HTR-8/SVneo (cell line): ENCODE measurements around the gene RAB11FIP4.

Source experiments
- DNase-seq: peaks from one replicate; pipeline ENCODE4 v3.0.0; 2011; ENCODE audit warnings: low spot score, mixed read lengths; ENCODE audit not compliant: insufficient read length
- FAIRE-seq: peaks from 2 replicates; lab custom pipeline; 2011; peaks lifted over from hg19 to GRCh38; lab: Jason Lieb, UNC

Gene RAB11FIP4

DNA sequence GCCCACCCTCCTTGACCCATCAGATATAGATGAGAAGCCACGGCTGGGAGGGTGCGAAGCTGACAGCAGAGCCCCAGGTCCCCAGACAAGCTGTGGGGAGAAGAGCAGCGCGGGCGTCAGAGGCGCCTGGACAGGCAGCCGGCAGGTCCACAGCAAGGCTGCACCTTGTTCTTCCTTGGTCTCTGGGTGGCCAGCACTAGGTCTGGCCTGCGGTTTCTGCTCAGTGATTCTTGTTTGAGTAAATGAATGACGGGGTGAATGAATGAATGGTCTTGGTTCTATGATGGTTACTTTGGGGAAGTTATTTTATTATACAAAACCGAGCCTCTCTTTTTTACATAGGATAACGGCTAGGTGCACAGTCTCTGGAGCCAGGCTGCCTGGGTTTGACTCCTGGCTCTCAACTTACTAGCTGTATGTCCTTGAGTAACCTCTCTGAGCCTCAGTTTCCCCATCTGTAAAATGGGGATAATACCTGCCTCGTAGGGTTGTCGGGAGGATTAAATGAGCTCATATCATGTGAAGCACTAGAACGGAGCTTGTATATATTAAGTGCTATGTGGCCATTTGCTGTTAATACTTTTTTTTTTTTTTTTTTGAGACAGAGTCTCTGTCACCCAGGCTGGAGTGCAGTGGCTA, 86.1 kb downstream of the RAB11FIP4 start:
- DNase-seq (no peak), FAIRE-seq (no peak)

DNA sequence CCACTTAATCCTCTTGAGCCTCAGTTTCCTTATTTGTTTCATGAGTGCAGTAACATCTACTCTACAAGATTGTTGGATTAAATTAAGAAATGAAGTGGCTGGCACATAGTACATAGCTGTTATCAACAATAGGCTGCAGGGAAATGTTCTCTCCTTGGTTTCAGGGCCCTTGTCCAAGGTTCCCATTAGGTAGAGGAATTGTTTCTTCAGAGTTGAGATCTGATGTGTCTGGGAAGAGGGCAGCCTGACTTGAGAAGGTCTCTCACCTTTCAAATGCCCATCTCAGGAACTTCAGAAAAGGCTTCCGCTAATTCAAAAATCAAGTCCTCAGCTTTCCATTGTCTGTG, 87.6 kb downstream of the RAB11FIP4 start:
- FAIRE-seq (no peak), DNase-seq (no peak)

DNA sequence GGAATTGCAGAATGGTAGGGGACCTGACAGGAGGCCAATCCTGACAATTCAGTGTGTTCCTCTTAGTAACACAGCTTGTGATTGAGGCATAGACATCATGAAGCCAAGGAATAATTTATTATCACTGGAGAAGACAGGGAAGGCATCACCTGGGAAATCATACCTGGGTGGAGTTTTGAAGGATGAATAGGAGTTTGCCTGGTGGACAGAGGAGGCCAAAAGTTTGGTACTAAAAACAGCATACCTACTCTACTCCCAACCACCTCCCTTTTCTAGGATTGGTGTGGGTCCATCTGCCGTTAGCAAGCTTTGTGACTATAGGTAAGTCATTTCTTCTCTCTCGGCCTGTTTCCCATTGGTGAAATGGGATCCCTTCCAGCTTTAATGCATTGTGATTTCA, 88.0 kb downstream of the RAB11FIP4 start:
- DNase-seq (no peak), FAIRE-seq (no peak)

GRCh38 chr17:31480067-31480466, 88.6 kb downstream of the RAB11FIP4 start:
- DNase-seq (no peak), FAIRE-seq (no peak)

GRCh38 chr17:31480904-31481782, 89.7 kb downstream of the RAB11FIP4 start:
- DNase-seq (no peak), FAIRE-seq (no peak)

DNA sequence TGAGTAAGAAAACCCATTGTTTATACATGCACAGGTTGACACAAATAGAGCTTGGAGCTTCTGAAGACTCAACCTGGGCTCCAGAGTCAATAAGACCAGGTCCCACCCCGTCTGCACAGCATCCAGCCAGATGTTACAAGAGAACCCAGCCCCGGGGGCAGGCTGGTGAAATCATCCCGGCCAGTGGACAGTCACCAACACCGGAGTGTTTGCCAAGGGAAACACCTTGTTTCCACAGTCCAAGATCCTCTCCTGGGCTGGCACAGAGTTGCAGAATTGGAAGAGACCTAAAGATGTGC, 90.3 kb downstream of the RAB11FIP4 start:
- no peak for DNase-seq
- FAIRE-seq: no peak

GRCh38 chr17:31484821-31485220, 93.3 kb downstream of the RAB11FIP4 start:
- DNase-seq (no peak), FAIRE-seq (no peak)

DNA sequence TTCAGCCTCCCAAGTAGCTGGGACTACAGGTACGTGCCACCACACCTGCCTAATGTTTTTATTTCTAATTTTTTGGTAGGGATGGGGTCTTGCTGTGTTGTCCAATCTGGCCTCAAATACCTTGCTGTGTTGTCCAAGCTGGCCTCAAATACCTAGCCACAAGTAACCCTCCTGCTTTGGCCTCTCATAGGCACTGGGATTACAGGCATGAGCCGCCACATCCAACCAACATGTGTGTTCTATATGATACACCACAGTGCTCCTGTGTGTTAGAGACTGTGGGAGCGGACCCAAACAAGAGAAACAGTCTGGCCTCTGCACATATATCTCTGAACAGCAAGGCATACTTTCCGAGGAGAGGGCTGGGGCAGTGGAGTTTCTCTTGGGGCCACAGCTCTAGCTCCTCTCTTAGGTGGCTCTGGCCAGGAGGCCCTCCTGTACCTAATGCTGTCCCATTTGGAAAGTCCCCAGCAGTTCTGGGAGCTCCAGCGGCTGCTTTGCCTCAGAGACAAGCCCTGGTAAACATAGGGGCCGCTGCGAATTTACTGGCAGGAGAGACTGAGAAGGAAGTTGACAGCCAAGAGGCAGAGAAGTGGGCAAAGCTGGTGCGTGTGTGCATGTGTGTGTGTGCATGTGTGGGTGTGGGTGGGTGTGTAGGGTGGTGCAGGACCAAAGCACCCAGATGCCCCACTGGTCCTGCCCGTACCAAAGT, 95.0 kb downstream of the RAB11FIP4 start:
- FAIRE-seq (no peak), DNase-seq (no peak)

- DNase-seq (no peak), FAIRE-seq (no peak)
Measured at GRCh38 chr17:31487063-31487647, 95.7 kb downstream of the RAB11FIP4 start.

- peak; percentile 60 for FAIRE-seq
- DNase-seq: peak; percentile 94
Measured at GRCh38 chr17:31487648-31488263, 96.3 kb downstream of the RAB11FIP4 start.

DNA sequence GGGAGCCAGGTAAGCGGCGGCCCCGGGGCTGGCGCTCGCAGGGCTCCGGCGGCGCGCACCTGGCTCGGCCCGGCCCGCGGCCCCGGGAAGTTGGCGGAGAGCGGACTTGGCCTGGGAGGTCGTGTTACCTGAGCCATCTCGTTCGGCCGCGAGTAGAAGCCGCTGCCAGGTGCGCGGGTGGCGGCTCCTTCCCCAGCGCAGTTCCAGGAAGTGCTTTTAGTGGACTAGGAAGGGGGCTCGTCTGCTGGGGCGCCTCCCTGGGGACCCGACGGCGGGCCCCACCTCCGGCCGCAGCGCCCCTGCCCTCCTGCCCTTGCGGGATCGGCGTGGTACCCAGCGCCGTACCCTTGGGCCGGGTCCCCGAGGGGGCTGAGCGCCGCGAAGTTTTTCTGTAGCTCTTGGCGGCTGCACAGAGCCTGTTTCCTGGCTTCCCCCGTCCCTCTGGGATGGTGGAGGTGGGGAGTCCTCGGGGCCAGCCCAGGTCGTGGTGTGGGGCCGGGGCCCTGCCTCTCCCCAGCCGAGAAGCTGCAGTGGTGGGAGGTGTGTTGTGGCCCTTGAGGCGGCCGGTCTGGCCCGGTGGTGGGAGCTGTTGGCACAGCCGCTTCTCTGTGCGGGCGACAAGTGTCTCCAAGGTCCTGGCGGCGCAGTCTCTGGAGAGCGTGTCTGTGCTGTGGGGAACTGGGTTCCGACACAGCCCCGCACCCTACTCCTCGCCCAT, 96.9 kb downstream of the RAB11FIP4 start:
- DNase-seq (no peak), FAIRE-seq (no peak)

DNA sequence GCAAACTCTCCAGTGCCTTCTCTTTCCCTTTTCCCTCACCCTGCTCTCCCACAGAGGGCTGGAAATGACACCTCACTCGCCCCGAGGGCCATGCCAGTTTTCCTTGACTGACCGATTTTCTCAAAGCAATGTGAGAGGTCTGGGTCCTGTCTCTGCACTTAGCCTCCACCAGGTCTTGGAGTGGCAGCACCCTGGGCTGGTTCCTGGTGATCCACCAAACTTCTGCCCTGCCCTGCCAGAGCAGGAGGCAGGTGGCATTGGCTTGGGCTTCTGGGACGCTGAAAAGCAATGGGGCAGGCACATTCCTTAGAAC, 97.5 kb downstream of the RAB11FIP4 start:
- FAIRE-seq (no peak), DNase-seq (no peak)

- no peak for DNase-seq
- no peak for FAIRE-seq
Measured at GRCh38 chr17:31489295-31490018, 98.0 kb downstream of the RAB11FIP4 start.

DNA sequence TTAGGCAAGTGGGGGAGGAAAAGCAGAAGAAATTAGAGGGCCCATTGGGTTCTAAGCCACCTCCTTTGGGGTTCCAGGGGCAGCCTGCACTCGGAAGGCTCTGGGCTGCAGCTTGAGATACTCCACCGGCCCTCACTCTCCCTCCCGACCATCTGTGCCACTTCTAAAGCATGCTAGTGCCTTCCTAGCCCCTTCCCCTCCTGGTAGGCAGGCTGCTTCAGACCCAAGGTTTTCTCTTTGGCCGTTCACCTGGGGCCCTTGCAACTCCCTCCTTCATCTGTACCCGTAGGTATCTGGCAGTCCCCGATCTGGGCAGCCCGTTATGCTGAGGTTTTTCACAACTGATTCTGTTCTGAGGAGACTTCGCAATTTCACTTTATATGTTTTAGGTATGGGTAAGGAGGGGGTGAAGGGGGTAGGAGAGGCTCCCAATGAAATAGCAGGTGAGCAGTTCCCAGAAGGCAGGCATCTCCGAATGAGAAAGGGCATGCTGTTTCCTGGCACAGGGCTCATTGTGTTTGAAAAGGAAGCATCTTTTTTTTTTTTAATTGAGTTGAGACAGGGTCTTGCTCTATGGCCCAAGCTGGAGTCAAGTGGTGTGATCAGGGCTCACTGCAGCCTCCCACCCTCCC, 98.7 kb downstream of the RAB11FIP4 start:
- FAIRE-seq (no peak), DNase-seq (no peak)

DNA sequence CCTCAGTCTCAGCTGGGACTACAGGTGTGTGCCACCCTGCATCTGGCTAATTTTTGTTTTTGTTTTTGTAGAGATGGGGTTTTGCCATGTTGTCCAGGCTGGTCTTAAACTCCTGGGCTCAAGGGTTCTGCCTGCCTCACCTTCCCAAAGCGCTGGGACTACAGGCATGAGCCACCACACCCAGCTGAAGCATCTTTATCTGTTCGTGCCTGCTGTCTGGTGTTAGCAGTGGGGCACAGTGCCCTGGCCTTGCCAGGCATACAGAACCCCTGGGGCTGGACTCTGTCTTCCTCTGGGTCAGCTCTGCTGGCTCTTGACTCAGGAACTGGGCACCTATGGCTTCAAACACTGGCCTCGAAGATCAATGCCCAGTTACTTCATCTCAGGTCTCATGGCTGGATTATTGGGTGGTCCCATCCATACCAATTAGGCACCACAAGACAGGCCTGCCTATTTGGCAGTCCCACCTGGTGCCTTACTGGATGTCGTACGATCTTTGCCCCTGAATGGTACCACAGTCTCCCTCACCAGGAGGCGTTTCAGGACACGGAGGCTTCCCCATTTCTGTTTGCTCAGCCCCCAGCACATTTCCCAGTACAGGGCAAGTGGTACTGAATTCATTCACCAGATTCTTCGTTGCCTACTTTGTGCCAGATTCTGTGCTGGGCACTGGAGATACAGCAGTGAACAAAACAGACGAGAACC, 99.3 kb downstream of the RAB11FIP4 start:
- no peak for FAIRE-seq
- DNase-seq: no peak

- FAIRE-seq (peak; percentile 70), DNase-seq (no peak)
Measured at GRCh38 chr17:31491376-31492131, 100.1 kb downstream of the RAB11FIP4 start.

- FAIRE-seq (no peak), DNase-seq (no peak)
Measured at GRCh38 chr17:31492206-31492605, 100.7 kb downstream of the RAB11FIP4 start.
